Smooth muscle cell (in vitro differentiated cells): Measurements from ENCODE around the gene TTC32. TPM values are rescaled to one million over a fixed set of nuclear protein-coding genes. Genes with fewer than 3 reads are reported as not detected.
"Not testable (repeated sequence)": the region's sequence is repeated elsewhere in the genome, so short reads cannot be mapped to it uniquely, and the experiment has no call there.

ENCODE experiments used
- DNase-seq: peaks from one replicate; lab custom pipeline; 2025; ENCODE audit not compliant: unreplicated experiment; lab: John Stamatoyannopoulos, UW
- H2AFZ ChIP-seq: fragments of 200-600 bp; sonication (generic); 2 replicates; pipeline ENCODE4 v1.6.0; 2016; ENCODE audit warnings: antibody characterized with exemption, low read depth, mild to moderate bottlenecking
- H3F3A ChIP-seq: fragments of 200-600 bp; sonication (generic); 2 replicates; pipeline ENCODE4 v1.6.0; 2017; ENCODE audit warnings: antibody characterized with exemption, low read depth
- H3K27ac ChIP-seq: fragments of 200-600 bp; sonication (generic); 2 replicates; pipeline ENCODE4 v1.5.1; 2016; ENCODE audit warnings: low read depth, mild to moderate bottlenecking
- H3K27me3 ChIP-seq: fragments of 200-600 bp; sonication (generic); 2 replicates; pipeline ENCODE4 v1.6.1; 2016; ENCODE audit warnings: low read depth, mild to moderate bottlenecking
- H3K36me3 ChIP-seq: fragments of 200-600 bp; sonication (generic); 2 replicates; pipeline ENCODE4 v1.5.1; 2016; ENCODE audit warnings: low read depth
- H3K4me1 ChIP-seq: fragments of 200-600 bp; sonication (generic); 2 replicates; pipeline ENCODE4 v1.5.1; 2016; ENCODE audit warnings: low read depth
- H3K4me2 ChIP-seq: fragments of 200-600 bp; sonication (generic); 2 replicates; pipeline ENCODE4 v1.6.0; 2016; ENCODE audit warnings: mild to moderate bottlenecking
- H3K4me3 ChIP-seq: fragments of 200-600 bp; sonication (generic); 2 replicates; pipeline ENCODE4 v1.5.1; 2016; ENCODE audit warnings: mild to moderate bottlenecking
- H3K79me2 ChIP-seq: fragments of 200-600 bp; sonication (generic); 2 replicates; pipeline ENCODE4 v1.6.0; 2016; ENCODE audit warnings: low read depth, mild to moderate bottlenecking
- H3K9ac ChIP-seq: fragments of 200-600 bp; sonication (generic); 2 replicates; pipeline ENCODE4 v1.6.0; 2016; ENCODE audit warnings: low read depth
- H3K9me3 ChIP-seq: fragments of 200-600 bp; sonication (generic); replicated peaks from 2 replicates; pipeline ENCODE4 v1.5.1; 2016; ENCODE audit warnings: low read depth
- H4K20me1 ChIP-seq: fragments of 200-600 bp; sonication (generic); 2 replicates; pipeline ENCODE4 v1.6.0; 2016; ENCODE audit warnings: low read depth
- WGBS: methylation state at CpG from one replicate; pipeline ENCODE4 v1.1.7; 2016; ENCODE audit warnings: low lambda C conversion rate; 5-methylcytosine and 5-hydroxymethylcytosine counted together
- polyA plus RNA-seq: library from polyadenylated mRNA; unstranded; fragments of >200 nt; fragmentation: Nextera tagmentation; extraction: Ambion mirVana; gene quantifications from 2 replicates; pipeline ENCODE4 v1.2.1, GENCODE V29; 2016
- total RNA-seq: library from RNA; depleted of rRNA; stranded (reverse); fragments of >200 nt; gene quantifications from 2 replicates; pipeline ENCODE4 v1.2.3, GENCODE V29; 2014
- TF ChIP-seq, protein P1 (sequence below): fragments of 200-600 bp; sonication (generic); IDR thresholded peaks from 2 replicates; pipeline ENCODE4 v1.5.1; 2017; ENCODE audit warnings: borderline replicate concordance, mild to moderate bottlenecking, antibody characterized with exemption; ENCODE audit not compliant: insufficient read depth, poor library complexity, severe bottlenecking

TTC32 gene
- total and polyA plus RNA-seq, 2 experiments from 2014 or later, result 5.2 to 6.2 TPM

DNA sequence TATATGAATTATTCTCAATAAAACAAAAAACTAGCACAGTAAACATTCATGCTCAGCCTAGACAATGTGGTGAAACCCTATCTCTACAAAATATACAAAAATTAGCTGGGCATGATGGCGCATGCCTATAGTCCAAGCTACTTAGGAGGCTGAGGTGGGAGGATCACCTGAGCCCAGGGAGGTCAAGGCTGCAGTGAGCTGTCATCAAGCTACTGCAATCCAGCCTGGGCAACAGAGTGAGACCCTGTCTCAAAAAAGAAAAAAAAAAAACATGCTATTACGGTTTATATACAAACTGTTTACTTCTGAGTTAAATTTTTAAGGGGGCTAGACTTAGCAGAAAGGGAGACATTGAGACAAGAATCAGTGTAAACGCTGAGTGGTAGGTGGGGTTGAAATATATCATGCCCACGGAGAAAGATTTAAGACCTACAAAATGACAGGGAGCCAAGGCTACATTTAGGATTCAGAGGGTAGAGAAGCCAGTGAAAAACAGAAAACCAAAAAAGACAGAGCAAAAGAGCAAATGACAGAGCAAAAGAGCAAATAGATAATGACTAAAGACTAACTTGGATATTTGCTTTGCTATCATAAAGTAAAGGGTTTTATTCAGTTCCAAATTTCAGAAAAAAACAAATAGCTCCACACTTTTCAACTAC, 7.5 kb downstream of the TTC32 start:
- TF ChIP-seq, protein P1, sequence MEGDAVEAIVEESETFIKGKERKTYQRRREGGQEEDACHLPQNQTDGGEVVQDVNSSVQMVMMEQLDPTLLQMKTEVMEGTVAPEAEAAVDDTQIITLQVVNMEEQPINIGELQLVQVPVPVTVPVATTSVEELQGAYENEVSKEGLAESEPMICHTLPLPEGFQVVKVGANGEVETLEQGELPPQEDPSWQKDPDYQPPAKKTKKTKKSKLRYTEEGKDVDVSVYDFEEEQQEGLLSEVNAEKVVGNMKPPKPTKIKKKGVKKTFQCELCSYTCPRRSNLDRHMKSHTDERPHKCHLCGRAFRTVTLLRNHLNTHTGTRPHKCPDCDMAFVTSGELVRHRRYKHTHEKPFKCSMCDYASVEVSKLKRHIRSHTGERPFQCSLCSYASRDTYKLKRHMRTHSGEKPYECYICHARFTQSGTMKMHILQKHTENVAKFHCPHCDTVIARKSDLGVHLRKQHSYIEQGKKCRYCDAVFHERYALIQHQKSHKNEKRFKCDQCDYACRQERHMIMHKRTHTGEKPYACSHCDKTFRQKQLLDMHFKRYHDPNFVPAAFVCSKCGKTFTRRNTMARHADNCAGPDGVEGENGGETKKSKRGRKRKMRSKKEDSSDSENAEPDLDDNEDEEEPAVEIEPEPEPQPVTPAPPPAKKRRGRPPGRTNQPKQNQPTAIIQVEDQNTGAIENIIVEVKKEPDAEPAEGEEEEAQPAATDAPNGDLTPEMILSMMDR, result no peak
- Histone ChIP-seq H4K20me1 (peaks cover 68% of the 10 kb centered on the region), H3K4me2 (no peak overlapping the region), H2AFZ (no peak overlapping the region), H3K9me3 (no peaks in the 10 kb centered on the region), H3K4me3 (no peak overlapping the region), H3F3A (no peaks in the 10 kb centered on the region), H3K4me1 (peaks cover 2% of the 10 kb centered on the region), H3K9ac (no peak overlapping the region), H3K27me3 (no peaks in the 10 kb centered on the region), H3K27ac (no peak overlapping the region), H3K36me3 (no peaks in the 10 kb centered on the region), H3K79me2 (peaks cover 39% of the 10 kb centered on the region)
- WGBS, result over 99% methylated on average over 4 of the region's 4 CpGs
- no peak for DNase-seq

DNA sequence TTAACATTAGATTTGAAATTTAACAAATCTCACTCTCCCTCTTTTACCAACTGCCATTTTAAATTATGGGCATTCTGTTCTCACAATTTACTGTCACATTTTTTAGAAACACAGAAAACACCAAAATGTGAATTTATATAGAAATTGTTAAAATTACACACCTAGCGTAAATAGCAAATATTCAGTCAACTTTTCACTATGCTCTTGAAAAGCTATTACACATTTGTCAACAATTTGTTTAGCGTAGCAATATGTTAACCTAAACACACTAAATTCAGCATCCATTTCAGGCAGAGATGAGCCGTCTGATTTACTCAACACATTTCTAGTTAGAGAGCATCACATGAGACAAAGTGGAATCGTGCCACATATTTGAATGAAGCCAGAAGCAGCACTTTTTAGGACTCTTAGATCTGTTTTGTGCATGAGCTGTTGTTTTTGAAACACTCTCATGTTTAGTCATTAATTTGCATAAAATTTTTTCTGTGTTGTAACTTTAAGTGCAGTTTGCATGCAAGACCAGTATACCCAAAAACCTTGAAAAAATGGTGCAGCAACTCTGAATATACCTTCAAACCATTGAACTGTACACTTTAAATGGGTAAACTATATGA, 8.2 kb downstream of the TTC32 start:
- Histone ChIP-seq H3K9me3 (no peaks in the 10 kb centered on the region), H3K27ac (no peak overlapping the region), H3F3A (no peaks in the 10 kb centered on the region), H3K9ac (no peak overlapping the region), H3K27me3 (no peaks in the 10 kb centered on the region), H3K4me2 (no peak overlapping the region), H3K4me3 (no peak overlapping the region), H3K79me2 (peaks cover 33% of the 10 kb centered on the region), H4K20me1 (peaks cover 63% of the 10 kb centered on the region), H3K4me1 (no peaks in the 10 kb centered on the region), H3K36me3 (no peaks in the 10 kb centered on the region), H2AFZ (no peak overlapping the region)
- TF ChIP-seq, protein P1, result no peak
- DNase-seq, result no peak
- WGBS, result 94% methylated on average over 4 of the region's 4 CpGs

DNA sequence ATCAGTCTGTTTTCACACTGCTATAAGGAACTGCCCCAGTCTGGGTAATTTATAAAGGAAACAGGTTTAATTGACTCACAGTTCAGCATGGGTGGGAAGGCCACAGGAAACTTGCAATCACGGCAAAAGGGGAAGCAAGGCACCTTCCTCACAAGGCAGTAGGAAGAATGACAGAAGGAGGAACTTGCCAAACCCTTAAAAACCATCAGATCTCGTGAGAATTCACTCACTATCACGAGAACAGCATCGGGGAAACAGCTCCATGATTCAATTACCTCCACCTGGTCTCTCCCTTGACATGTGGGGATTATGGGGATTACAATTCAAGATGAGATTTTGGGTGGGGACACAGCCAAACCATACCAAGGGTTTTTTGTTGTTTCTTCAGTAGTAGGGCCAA, 9.8 kb downstream of the TTC32 start:
- not testable (repeated sequence) for H3K27ac ChIP-seq, H3F3A ChIP-seq, H3K4me1 ChIP-seq, H2AFZ ChIP-seq, H3K27me3 ChIP-seq, DNase-seq, H3K36me3 ChIP-seq, H3K4me2 ChIP-seq, H3K4me3 ChIP-seq, H3K9me3 ChIP-seq, H3K9ac ChIP-seq
- Histone ChIP-seq H3K79me2 (peaks cover 21% of the 10 kb centered on the region), H4K20me1 (peaks cover 46% of the 10 kb centered on the region)
- WGBS, result 89% methylated on average over 4 of the region's 4 CpGs

DNA sequence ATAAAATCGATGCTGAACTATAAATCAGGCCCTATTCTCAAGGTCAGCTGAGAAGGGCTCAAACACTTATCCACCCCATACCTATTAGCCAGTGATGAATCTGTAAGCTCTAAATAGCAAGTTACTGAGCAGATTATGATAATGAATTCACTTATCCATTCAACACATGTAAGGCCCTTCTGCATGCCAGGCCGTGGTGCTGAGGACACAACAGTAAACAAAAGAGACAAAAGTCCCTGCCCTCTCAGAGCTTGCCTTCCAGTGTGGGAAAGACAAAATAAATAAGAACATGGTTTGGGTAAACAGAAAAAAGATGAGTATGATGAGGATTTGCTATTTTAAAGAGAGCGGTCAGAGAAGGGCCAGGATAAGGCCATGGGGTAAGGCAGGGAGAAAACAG, 11.7 kb downstream of the TTC32 start:
- 85% methylated on average over 3 of the region's 3 CpGs for WGBS
- no peak for DNase-seq
- Histone ChIP-seq H3F3A (no peaks in the 10 kb centered on the region), H3K4me3 (no peak overlapping the region), H3K9ac (no peak overlapping the region), H3K27ac (no peak overlapping the region), H3K79me2 (peaks cover 5% of the 10 kb centered on the region), H3K4me2 (no peak overlapping the region), H3K36me3 (no peaks in the 10 kb centered on the region), H3K27me3 (no peaks in the 10 kb centered on the region), H2AFZ (no peak overlapping the region), H4K20me1 (peaks cover 31% of the 10 kb centered on the region), H3K9me3 (no peaks in the 10 kb centered on the region), H3K4me1 (no peaks in the 10 kb centered on the region)
- TF ChIP-seq, protein P1, result no peak
